Fibroblast of lung (primary cell): ENCODE measurements around the gene PIP4K2A. TPM values are rescaled to one million over a fixed set of nuclear protein-coding genes. Genes with fewer than 3 reads are reported as not detected.

Source experiments
- DNase-seq, 2 donors: peaks; one replicate each; pipeline versions ENCODE4 v3.0.0 to v3.0.0-alpha.2; 2010; ENCODE audit warnings: low read depth in 2 of 2
- H2AFZ ChIP-seq: 2 replicates; pipeline ENCODE4 v1.5.1; 2012; ENCODE audit warnings: low read length, control low read depth, inconsistent platforms
- H3K27ac ChIP-seq: 2 replicates; pipeline ENCODE4 v1.5.1; 2011; ENCODE audit warnings: low read length, control low read depth; ENCODE audit not compliant: insufficient read depth
- H3K27me3 ChIP-seq: 2 replicates; pipeline ENCODE4 v1.5.1; 2011; ENCODE audit warnings: mild to moderate bottlenecking, low read length; ENCODE audit not compliant: control insufficient read depth, insufficient read depth
- H3K36me3 ChIP-seq: 2 replicates; pipeline ENCODE4 v1.5.1; 2011; ENCODE audit warnings: low read length; ENCODE audit not compliant: control insufficient read depth, insufficient read depth
- H3K4me1 ChIP-seq: 2 replicates; pipeline ENCODE4 v1.5.1; 2011; ENCODE audit warnings: low read length; ENCODE audit not compliant: control insufficient read depth, insufficient read depth; ENCODE audit errors: extremely low read depth
- H3K4me2 ChIP-seq: 2 replicates; pipeline ENCODE4 v1.5.1; 2011; ENCODE audit warnings: low read length, control low read depth; ENCODE audit not compliant: insufficient read depth; ENCODE audit errors: extremely low read depth
- H3K4me3 ChIP-seq, 4 experiments: fragments of 200-600 bp in 1 of 4; sonication (generic) in 1 of 4; replicated peaks in 1 of 4; 2 replicates each; pipeline ENCODE4 v1.5.1; 2011 to 2016; ENCODE audit warnings: low read length in 4 of 4, low read depth in 3 of 4, mild to moderate bottlenecking in 3 of 4, control low read depth in 2 of 4, inconsistent platforms in 1 of 4, mixed read lengths in 1 of 4; ENCODE audit not compliant: insufficient read depth in 1 of 4; ENCODE audit errors: control extremely low read depth in 1 of 4
- H3K79me2 ChIP-seq: 2 replicates; pipeline ENCODE4 v1.5.1; 2012; ENCODE audit warnings: mild to moderate bottlenecking, low read length, inconsistent platforms; ENCODE audit not compliant: control insufficient read depth, insufficient read depth
- H3K9ac ChIP-seq: 2 replicates; pipeline ENCODE4 v1.5.1; 2011; ENCODE audit warnings: mild to moderate bottlenecking, low read length, control low read depth; ENCODE audit not compliant: insufficient read depth
- H3K9me3 ChIP-seq: 2 replicates; pipeline ENCODE4 v1.5.1; 2012; ENCODE audit warnings: low read depth, low read length; ENCODE audit not compliant: control insufficient read depth, insufficient read depth
- H4K20me1 ChIP-seq: 2 replicates; pipeline ENCODE4 v1.5.1; 2011; ENCODE audit warnings: low read length; ENCODE audit not compliant: control insufficient read depth, insufficient read depth; ENCODE audit errors: extremely low read depth
- CTCF ChIP-seq, 2 donors: IDR thresholded peaks in 1 of 2; conservative IDR thresholded peaks in 1 of 2; 1 replicate in 1 of 2; 2 replicates in 1 of 2; pipeline ENCODE4 v1.5.1; 2011 to 2012; ENCODE audit warnings: low read length in 2 of 2, control low read depth in 1 of 2, inconsistent platforms in 1 of 2, low read depth in 1 of 2, mild to moderate bottlenecking in 1 of 2
- EZH2 ChIP-seq: IDR thresholded peaks from 2 replicates; pipeline ENCODE4 v1.5.1; 2012; ENCODE audit warnings: low read length, control low read depth, mild to moderate bottlenecking; ENCODE audit errors: missing control alignments
- polyA plus RNA-seq, 2 donors: library from polyadenylated mRNA; depleted of rRNA in 1 of 2; stranded (reverse) in 1 of 2; unstranded in 1 of 2; fragments of >200 nt; gene quantifications; 2 replicates each; pipeline ENCODE4 v1.2.1, GENCODE V29; 2011 to 2012; ENCODE audit warnings: missing spikeins in 1 of 2
- total RNA-seq: library from RNA; depleted of rRNA; stranded (reverse); fragments of >200 nt; gene quantifications from 2 replicates; pipeline ENCODE4 v1.2.1, GENCODE V29; 2014

PIP4K2A gene
- total and polyA plus RNA-seq, 2 donors (not counting 1 experiment from before 2014, with no cell fraction given) = 28.5 to 40.0 TPM

- Histone ChIP-seq H3K9ac (no peak overlapping the region), H2AFZ (no peak overlapping the region), H3K4me2 (no peak overlapping the region), H3K9me3 (no peaks in the 10 kb centered on the region), H3K27me3 (no peaks in the 10 kb centered on the region), H4K20me1 (no peaks in the 10 kb centered on the region), H3K4me1 (peaks cover 6% of the 10 kb centered on the region), H3K4me3 (no peak overlapping the region), H3K79me2 (peaks cover 5% of the 10 kb centered on the region), H3K27ac (no peak overlapping the region), H3K36me3 (no peaks in the 10 kb centered on the region)
- no peak for TF ChIP-seq EZH2
- no peak for TF ChIP-seq CTCF (conservative IDR thresholded peaks at IDR 0.05 in 1 of 2, IDR thresholded peaks at IDR 0.05 in 1 of 2; ENCODE audit: low read depth in 1 of 2, low read length in 2 of 2)
- DNase-seq = no peak
Observed at GRCh38 chr10:22643775-22644174, 70.6 kb downstream of the PIP4K2A start.

- Histone ChIP-seq H4K20me1 (no peaks in the 10 kb centered on the region), H3K36me3 (no peaks in the 10 kb centered on the region), H3K27ac (no peak overlapping the region), H3K27me3 (no peaks in the 10 kb centered on the region), H3K9me3 (no peaks in the 10 kb centered on the region), H3K4me1 (peaks cover 2% of the 10 kb centered on the region), H3K4me3 (no peak overlapping the region), H3K4me2 (no peak overlapping the region), H3K9ac (no peak overlapping the region), H2AFZ (no peak overlapping the region), H3K79me2 (peaks cover 5% of the 10 kb centered on the region)
- DNase-seq = no peak
- no peak for TF ChIP-seq CTCF (conservative IDR thresholded peaks at IDR 0.05 in 1 of 2, IDR thresholded peaks at IDR 0.05 in 1 of 2; ENCODE audit: low read depth in 1 of 2, low read length in 2 of 2)
- TF ChIP-seq EZH2 = no peak
Observed at GRCh38 chr10:22643116-22643515, 71.3 kb downstream of the PIP4K2A start.

GRCh38 chr10:22641743-22642142 lies 72.6 kb downstream of the PIP4K2A start:
- TF ChIP-seq CTCF (conservative IDR thresholded peaks at IDR 0.05 in 1 of 2, IDR thresholded peaks at IDR 0.05 in 1 of 2; ENCODE audit: low read depth in 1 of 2, low read length in 2 of 2) (no peak), EZH2 (no peak)
- H4K20me1 ChIP-seq = no peaks in the 10 kb centered on the region
- no peak overlapping the region for H3K9ac ChIP-seq
- H3K27ac ChIP-seq = no peak overlapping the region
- no peaks in the 10 kb centered on the region for H3K27me3 ChIP-seq
- no peak for DNase-seq
- no peaks in the 10 kb centered on the region for H3K4me1 ChIP-seq
- H3K9me3 ChIP-seq = no peaks in the 10 kb centered on the region
- H3K36me3 ChIP-seq = no peaks in the 10 kb centered on the region
- H3K79me2 ChIP-seq = peaks cover 8% of the 10 kb centered on the region
- H3K4me2 ChIP-seq = no peak overlapping the region
- no peak overlapping the region for H3K4me3 ChIP-seq
- H2AFZ ChIP-seq = no peak overlapping the region
